NCI-H69 (cell line): Measurements from ENCODE around the gene GALNT16.
"Not testable (repeated sequence)": the region's sequence is repeated elsewhere in the genome, so short reads cannot be mapped to it uniquely, and the experiment has no call there.

Source experiments
- DNase-seq: peaks from one replicate; lab custom pipeline; 2025; lab: John Stamatoyannopoulos, UW

The GALNT16 gene

GRCh38 chr14:69259527-69260189 lies at the start of gene GALNT16:
Gene GALNT16, plus strand, starts transcription at chr14:69260158. Its CDS starts 133 bp downstream, at chr14:69260291.
- DNase-seq, result peak; percentile 83

DNA sequence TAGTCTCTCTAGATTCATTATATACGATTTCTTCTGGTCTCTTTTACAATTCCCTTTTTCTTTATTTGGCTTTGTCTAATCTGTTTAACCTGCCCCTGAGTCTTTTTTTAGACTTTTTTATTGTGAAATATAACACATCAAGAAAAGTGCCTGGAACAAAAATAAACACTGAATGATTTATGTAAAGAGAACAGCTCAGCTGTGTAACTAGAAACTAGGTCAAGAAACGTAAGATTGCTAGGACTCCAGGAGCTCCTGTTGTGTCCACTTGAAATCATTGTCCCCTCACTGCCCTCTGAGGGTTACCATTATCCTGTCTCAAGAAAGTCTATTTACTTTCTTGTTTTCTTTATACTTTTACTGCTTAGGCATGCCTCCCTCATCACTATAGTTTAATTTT lies 45.6 kb upstream of the GALNT16 start:
- DNase-seq, result peak; percentile 25

DNA sequence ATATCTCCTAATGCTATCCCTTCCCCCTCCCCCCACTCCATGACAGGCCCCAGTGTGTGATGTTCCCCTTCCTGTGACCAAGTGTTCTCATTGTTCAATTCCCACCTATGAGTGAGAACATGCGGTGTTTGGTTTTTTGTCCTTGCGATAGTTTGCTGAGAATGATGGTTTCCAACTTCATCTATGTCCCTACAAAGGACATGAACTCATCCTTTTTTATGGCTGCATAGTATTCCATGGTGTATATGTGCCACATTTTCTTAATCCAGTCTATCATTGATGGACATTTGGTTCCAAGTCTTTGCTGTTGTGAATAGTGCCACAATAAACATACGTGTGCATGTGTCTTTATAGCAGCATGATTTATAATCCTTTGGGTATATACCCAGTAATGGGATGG lies 42.3 kb upstream of the GALNT16 start:
- DNase-seq, result not testable (repeated sequence)

- DNase-seq, result no peak
Observed at GRCh38 chr14:69224946-69225345, 35.0 kb upstream of the GALNT16 start.

DNA sequence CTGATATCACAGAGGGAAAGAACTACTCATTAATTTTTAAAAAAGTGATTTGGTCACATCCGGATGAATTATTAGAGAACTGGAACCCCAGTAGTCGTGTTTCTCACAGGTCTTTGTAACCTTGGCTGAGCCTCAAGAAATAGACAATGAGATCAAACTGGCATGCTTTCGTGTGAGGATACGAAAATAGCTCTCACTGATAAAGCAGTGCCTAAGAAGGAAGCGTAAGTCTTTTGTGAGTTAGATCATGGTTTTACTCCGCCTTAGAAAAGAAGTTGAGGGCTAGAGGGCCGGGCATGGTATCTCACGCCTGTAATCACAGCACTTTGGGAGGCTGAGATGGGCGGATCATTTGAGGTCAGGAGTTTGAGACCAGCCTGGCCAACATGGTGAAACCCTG lies 33.8 kb upstream of the GALNT16 start:
- no peak for DNase-seq

GRCh38 chr14:69226736-69227135 lies 33.2 kb upstream of the GALNT16 start:
- no peak for DNase-seq

GRCh38 chr14:69231486-69231885 lies 28.5 kb upstream of the GALNT16 start:
- no peak for DNase-seq

GRCh38 chr14:69232388-69232787 lies 27.6 kb upstream of the GALNT16 start:
- no peak for DNase-seq

DNA sequence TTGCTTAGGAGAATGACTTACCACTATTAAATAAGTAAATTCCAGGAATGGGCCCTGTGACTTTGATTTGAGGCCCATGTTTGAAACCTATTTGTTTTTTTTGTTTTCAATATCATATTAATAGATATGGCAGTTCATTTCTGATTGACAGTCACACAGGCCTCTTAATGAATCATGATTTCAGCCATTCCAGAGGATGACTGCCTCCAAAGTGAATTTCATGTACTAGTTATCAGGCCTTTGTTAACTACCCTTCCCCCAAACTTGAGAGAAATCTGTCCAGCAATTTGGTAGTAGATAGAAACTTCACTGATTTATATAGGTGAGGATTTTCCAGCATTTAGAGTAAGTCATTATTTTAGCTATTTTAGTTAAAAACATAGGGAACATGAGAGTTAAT lies 25.9 kb upstream of the GALNT16 start:
- DNase-seq, result no peak

DNA sequence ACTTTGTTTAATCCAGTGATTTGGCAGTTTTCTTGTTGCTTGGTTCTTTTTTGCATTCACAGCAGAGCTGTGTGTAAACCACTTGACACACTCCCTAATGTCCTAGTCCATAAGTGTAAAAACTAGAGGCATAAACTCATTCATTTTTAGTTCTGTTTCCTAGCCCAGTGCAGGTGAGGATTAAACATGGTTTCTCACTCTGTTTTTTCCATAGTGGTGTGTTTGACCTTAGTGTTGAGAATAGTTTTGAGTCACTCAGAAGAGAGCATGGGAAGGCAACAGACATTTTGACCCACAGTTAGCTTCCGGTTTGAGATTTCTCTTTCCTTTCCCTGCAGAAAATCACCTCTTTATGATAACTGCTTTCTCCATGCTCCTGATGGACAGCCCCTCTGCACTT lies 24.2 kb upstream of the GALNT16 start:
- DNase-seq, result no peak

- peak; percentile 34 for DNase-seq
Observed at GRCh38 chr14:69237142-69237541, 22.8 kb upstream of the GALNT16 start.

GRCh38 chr14:69237584-69237983 lies 22.4 kb upstream of the GALNT16 start:
- no peak for DNase-seq

DNA sequence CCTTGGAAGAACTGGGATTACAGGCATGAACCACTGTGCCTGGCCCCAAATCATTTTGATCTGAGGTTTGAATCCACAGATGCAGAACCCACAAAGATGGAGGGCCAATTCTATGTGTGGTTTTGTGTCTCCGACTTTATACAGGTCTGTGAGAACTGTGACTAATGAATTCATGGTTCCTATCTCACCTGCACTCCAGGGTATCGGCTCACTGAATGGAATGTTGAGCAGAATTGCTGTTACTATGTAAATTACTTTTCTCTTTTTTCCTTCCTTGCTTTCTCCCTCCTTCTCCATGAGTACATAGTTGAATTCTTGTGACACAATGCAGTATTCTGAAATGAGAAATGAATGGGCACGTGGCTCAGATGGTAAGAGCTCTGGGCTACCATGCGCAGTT lies 21.1 kb upstream of the GALNT16 start:
- DNase-seq, result no peak

DNA sequence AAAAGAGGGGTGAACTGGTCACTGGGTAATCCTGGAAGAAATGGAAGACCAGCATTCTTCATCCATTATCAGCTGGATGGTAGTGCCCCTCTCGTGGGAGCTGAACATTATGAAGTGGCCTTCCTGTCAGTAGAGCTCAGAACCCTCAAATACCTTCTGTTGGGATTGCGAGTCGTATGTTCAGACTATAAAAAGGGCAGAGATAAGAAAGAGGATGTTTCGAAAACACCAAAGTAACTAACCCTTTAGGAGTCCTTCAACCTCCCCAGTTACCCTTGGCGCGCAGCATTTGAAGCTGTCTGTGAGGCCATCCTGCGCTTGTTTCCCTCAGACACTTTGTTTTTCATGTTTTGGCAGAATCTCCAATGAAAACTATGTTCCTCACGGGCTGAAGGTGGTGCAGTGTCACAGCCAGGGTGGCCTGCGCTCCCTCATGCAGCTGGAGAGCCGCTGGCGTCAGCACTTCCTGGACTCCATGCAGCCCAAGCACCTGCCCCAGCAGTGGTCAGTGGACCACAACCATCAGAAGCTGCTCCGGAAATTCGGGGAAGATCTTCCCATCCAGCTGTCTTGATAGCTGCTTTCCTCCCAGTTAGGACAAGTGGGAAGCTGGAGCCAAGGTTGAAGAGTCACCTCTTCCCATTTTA lies 19.3 kb upstream of the GALNT16 start:
- no peak for DNase-seq

DNA sequence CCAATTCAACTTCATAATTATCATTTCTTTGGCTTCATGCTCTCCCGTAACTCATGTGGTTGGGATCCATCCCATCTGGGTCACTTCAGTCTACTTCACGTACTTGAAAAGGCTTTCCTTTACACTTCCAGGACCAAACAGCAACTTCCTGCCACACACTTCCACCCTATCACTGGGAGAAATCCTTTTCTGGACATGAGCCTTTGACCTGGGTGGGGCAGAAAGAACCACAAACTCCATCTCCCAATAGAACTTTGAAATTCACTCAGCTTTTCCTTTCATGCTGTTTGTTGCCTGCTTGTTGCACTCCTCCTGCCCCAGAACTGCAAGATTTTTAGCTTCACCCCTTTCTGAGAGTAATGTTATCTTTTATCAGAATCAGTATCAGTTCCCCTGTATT lies 18.4 kb upstream of the GALNT16 start:
- DNase-seq, result no peak

- peak; percentile 67 for DNase-seq
Observed at GRCh38 chr14:69242311-69243224, 17.4 kb upstream of the GALNT16 start.

DNA sequence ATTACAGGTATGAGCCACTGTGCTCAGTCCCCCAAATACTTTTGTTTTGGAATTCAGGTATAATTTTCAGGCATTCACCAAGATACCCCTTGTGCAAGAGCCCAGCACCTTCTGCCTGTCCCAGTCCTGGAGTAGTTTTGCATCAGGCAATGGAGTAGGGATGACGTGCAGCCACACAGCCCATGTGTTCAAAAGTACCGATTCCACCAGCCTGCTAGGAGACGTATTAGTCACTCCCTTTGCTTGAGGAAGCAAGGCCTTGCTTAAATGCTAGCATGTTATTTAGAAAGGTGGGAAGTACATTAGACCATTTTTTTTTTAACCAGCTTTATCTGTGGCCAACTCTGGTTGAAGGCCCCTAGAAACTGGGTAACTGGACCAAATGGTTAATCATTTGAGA lies 15.0 kb upstream of the GALNT16 start:
- no peak for DNase-seq

DNA sequence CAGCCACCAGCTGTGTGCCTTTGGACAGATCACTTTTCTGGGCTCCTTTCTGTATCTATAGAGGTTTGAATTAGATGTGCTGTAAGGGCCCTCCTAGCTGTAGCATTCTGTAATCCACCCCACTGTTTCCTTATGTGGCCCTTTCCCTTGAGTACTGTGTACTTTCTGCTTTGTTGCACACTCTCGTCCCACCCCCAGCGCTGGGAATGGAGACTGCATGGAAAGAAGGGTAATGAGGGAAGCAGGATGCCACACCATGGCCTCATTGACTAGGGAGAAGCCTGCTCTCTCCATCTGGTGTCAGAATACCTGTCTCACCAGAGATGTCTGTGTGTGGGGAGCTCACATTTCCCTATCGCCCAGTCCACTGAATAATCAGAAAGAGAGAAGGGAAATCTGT lies 13.6 kb upstream of the GALNT16 start:
- peak; percentile 80 for DNase-seq

DNA sequence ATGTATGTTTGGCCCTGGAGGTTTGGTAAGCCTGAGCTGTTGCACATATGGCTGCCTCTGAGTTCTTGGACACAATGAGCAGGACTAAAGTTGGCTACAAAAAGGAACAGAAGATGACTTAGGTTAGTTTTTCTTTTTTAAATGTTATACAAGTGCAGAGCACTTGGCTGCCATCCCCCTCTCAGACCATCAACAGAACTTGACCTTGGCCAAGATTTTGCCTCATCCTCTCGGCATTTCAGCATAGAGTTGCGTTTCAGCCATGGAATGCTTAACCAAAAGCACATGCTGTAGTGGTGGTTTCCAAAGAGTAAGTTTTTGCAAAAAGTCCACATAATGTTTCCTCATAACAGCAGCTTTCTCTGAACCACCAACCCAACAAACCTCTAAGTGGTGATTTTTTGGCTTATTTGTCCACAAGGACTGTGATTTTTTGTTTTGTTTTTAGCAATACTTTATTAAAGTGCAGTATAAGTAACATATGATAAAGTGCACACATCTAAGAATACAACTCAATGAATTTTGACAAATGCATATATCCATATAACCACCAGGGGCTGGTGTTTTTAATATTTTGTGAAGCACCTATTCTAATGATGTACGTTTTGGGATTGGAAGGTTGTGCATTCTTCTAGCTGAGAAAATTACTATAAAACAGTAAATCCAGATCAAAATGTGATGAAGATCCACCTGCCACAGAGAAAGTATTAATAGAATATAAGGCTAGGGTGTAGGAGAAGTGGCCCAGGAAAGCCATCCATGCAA lies 12.1 kb upstream of the GALNT16 start:
- DNase-seq, result no peak

- no peak for DNase-seq
Observed at GRCh38 chr14:69249603-69250002, 10.4 kb upstream of the GALNT16 start.

- DNase-seq, result no peak
Observed at GRCh38 chr14:69252851-69253250, 7.1 kb upstream of the GALNT16 start.

DNA sequence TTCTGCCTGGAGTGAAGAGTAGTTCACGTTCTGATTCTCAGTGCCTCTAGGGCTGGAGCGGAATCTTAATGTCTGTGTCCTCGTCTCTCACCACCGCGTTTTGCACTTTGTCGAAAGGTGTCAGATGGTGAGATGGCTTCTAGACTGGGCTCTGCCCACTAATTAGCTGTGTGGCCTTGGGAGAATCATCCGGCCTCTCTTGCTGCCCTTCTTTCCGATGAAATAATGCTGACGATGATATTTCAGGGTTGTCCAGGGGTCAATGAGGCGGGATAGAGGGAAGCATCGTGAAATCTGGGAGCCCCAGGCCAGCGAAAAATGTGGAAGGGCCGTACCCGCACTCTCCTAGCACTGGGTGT lies 811 bp upstream of the GALNT16 start:
- DNase-seq, result peak; percentile 47
